Cardiac fibroblast (primary cell): ENCODE data around the gene EEF1AKMT4.

ENCODE experiments used
- DNase-seq, 2 donors: peaks; one replicate each; pipeline versions ENCODE4 v3.0.0 to v3.0.0-alpha.2; 2010; ENCODE audit warnings: low read depth in 2 of 2
- H3K4me3 ChIP-seq, 2 donors: replicated peaks in 1 of 2; 1 replicate in 1 of 2; 2 replicates in 1 of 2; pipeline ENCODE4 v1.5.1; 2011; ENCODE audit warnings: low read depth in 2 of 2, low read length in 2 of 2, mild to moderate bottlenecking in 2 of 2, moderate library complexity in 1 of 2
- TF ChIP-seq, protein P1 (sequence below): IDR thresholded peaks from one replicate; pipeline ENCODE4 v1.5.1; 2011; ENCODE audit warnings: low read depth, mild to moderate bottlenecking, low read length, inconsistent platforms

The EEF1AKMT4 gene

DNA sequence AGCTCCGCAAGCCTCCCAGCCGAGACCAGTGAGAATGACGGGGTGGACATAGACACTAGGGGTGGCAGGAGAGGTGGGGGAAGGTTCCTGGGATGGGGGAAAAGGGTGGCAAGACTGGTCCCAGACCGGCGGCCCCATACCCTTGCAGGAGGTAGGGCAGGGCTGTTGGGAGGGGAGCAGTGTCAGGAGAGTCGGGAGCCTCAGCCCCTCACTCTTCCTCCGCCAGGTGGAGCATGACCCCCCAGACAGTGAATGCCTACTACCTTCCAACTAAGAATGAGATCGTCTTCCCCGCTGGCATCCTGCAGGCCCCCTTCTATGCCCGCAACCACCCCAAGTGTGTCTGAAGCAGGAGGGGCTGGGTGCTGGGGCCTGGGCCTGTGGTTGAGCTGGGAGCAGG lies 40.9 kb downstream of the EEF1AKMT4 start:
- TF ChIP-seq, protein P1, sequence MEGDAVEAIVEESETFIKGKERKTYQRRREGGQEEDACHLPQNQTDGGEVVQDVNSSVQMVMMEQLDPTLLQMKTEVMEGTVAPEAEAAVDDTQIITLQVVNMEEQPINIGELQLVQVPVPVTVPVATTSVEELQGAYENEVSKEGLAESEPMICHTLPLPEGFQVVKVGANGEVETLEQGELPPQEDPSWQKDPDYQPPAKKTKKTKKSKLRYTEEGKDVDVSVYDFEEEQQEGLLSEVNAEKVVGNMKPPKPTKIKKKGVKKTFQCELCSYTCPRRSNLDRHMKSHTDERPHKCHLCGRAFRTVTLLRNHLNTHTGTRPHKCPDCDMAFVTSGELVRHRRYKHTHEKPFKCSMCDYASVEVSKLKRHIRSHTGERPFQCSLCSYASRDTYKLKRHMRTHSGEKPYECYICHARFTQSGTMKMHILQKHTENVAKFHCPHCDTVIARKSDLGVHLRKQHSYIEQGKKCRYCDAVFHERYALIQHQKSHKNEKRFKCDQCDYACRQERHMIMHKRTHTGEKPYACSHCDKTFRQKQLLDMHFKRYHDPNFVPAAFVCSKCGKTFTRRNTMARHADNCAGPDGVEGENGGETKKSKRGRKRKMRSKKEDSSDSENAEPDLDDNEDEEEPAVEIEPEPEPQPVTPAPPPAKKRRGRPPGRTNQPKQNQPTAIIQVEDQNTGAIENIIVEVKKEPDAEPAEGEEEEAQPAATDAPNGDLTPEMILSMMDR, result no peak
- no peak overlapping the region for H3K4me3 ChIP-seq
- no peak for DNase-seq

DNA sequence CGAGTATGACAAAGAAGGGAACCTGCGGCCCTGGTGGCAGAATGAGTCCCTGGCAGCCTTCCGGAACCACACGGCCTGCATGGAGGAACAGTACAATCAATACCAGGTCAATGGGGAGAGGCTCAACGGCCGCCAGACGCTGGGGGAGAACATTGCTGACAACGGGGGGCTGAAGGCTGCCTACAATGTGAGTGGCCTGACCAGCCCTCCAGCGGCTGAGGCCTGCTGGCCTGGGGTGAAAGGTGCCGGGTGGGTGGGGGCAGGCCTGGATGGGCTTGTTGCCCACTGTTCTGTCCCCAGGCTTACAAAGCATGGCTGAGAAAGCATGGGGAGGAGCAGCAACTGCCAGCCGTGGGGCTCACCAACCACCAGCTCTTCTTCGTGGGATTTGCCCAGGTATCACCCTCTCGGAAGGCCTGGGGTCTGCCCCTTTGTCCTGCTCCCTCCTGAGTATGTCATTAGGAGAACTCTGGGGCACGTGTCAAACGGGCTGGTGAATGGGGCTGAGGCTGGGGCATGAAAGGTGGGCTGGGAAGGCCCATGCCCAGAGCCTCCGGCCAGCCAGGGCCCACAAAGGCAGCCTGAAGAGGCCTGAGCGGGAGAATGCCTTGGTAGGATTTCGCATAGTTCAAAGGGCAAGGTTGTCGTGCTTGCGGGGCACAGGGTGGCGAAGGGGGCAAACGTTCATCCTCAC lies 41.7 kb downstream of the EEF1AKMT4 start:
- TF ChIP-seq, protein P1, result no peak
- no peak for DNase-seq
- no peak overlapping the region for H3K4me3 ChIP-seq

DNA sequence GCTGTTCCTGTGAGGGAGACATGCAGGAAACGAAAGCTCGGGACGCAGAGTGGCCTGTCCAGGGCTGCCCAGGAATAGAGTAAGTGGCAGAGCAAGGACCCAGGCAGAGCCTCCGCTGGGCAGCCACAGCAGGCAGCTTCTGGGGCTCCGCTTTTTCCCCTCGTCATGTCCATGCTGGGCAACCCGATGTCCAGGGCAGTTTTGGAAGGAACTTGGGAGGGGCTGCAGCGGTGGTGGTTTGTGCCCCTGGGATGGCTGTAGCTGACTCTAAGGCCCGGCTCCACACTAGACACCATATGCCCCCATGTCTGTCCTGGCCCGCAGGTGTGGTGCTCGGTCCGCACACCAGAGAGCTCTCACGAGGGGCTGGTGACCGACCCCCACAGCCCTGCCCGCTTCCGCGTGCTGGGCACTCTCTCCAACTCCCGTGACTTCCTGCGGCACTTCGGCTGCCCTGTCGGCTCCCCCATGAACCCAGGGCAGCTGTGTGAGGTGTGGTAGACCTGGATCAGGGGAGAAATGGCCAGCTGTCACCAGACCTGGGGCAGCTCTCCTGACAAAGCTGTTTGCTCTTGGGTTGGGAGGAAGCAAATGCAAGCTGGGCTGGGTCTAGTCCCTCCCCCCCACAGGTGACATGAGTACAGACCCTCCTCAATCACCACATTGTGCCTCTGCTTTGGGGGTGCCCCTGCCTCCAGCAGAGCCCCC lies 42.4 kb downstream of the EEF1AKMT4 start:
- TF ChIP-seq, protein P1, result no peak
- no peak for DNase-seq
- H3K4me3 ChIP-seq, result no peak overlapping the region

DNA sequence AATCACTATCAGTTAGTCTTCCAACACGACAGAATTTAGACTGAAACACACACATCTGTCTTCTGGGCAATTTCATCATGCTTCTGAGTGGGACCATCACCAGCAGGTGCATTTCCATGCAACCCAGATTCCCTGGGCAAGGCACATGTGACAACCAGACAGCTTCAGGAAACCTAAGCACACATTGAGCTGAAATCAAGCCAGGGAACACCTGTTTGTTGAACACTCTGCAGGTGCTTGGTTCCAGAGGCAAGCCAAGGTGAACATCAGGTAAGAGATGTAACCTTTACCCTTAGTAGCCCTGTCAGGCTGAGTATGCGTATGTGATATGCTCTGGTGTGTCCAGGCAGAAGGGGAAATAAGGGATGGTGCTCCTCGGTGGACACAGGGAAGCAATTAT lies 46.3 kb downstream of the EEF1AKMT4 start:
- TF ChIP-seq, protein P1, result no peak
- H3K4me3 ChIP-seq, result no peak overlapping the region
- no peak for DNase-seq

DNA sequence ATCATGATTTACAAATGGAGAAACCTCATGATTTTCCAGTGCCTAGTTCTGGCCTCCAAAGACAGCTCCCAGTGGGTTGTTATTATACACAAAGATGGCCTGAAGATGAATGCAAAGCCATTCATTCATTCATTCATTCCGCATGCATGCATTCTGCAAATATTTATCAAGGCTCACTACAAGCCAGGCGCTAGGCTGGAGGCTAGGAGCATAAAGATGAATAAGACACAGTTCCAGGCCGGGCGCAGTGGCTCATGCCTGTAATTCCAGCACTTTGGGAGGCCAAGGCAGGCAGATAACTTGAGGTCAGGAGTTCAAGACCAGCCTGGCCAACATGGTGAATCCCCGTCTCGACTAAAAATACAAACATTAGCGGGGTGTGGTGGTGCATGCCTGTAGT lies 47.1 kb downstream of the EEF1AKMT4 start:
- TF ChIP-seq, protein P1, result no peak
- no peak overlapping the region for H3K4me3 ChIP-seq
- no peak for DNase-seq

DNA sequence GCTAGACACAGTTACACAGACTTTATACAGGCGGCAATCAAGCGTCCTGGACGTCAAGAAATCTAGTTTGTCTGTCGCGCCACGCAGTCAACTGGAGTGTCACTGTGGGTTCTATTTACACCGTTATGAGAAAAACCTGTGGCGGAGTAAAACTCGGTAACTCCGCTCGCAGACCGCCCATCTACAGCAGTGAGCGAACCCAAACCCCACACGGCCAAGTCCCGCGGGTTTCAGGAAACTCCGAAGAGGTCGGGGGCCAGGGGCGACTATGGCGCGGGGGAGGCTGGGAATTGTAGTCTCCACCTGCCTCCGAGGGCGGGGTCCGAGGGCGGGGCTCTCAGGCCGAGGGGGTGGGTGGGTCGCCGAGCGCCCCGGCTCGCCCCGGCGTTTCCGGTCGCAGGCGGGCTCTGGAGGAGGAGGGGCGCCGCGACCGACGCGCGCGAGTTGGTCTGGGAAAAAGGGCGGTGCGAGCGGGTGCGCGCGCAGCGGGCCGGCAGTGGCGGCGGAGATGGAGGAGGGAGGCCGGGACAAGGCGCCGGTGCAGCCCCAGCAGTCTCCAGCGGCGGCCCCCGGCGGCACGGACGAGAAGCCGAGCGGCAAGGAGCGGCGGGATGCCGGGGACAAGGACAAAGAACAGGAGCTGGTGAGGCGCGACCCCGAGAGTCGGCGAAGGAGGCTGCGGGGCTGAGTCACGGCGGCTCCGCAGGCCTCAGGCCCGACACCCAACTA lies 49.5 kb downstream of the EEF1AKMT4 start, which contains the start of gene PSMD2:
Gene PSMD2, plus strand, starts transcription at position 483 of the 729 bp plus-strand sequence. Its CDS starts 26 bp downstream, at position 509.
- TF ChIP-seq, protein P1, result no peak
- peak within 1 kb of the TSS; percentile 82 to 87 for H3K4me3 ChIP-seq
- DNase-seq, result peak; percentile 97 to 98
